Endothelial cell of umbilical vein (primary cell): ENCODE measurements around the gene MT1B.

ENCODE experiments used
- EZH2 ChIP-seq: IDR thresholded peaks from 2 replicates; pipeline ENCODE4 v1.6.1; 2012; ENCODE audit warnings: borderline replicate concordance, low read depth, mild to moderate bottlenecking, moderate library complexity, low read length, inconsistent platforms; ENCODE audit not compliant: severe bottlenecking
- FOS ChIP-seq: IDR thresholded peaks from 2 replicates; pipeline ENCODE4 v1.6.1; 2011; ENCODE audit warnings: mild to moderate bottlenecking, low read length, moderate library complexity, borderline replicate concordance; ENCODE audit not compliant: insufficient read depth
- GATA2 ChIP-seq: IDR thresholded peaks from 2 replicates; pipeline ENCODE4 v1.7.0; 2011; ENCODE audit warnings: low read depth, mild to moderate bottlenecking, moderate library complexity, mixed read lengths, low read length; ENCODE audit not compliant: insufficient read length, insufficient read depth
- JUN ChIP-seq: IDR thresholded peaks from 2 replicates; pipeline ENCODE4 v1.6.1; 2011; ENCODE audit warnings: borderline replicate concordance, low read depth; ENCODE audit not compliant: insufficient read length, insufficient read depth
- MYC ChIP-seq: IDR thresholded peaks from one replicate; pipeline ENCODE4 v1.6.1; 2011; ENCODE audit warnings: mild to moderate bottlenecking, low read depth, low read length
- POLR2A ChIP-seq: IDR thresholded peaks from 2 replicates; pipeline ENCODE4 v1.6.1; 2012; ENCODE audit warnings: low read depth, mild to moderate bottlenecking, control low read depth, low read length
- POLR2AphosphoS5 ChIP-seq: IDR thresholded peaks from 2 replicates; pipeline ENCODE4 v1.6.1; 2012; ENCODE audit warnings: low read depth, mild to moderate bottlenecking, control low read depth, low read length, moderate library complexity; ENCODE audit not compliant: insufficient read depth
- TF ChIP-seq, protein P1 (sequence below), 2 donors: IDR thresholded peaks; 1 replicate in 1 of 2; 2 replicates in 1 of 2; pipeline ENCODE4 v1.5.1; 2011; ENCODE audit warnings: low read length in 2 of 2, mild to moderate bottlenecking in 2 of 2, moderate library complexity in 2 of 2, control low read depth in 1 of 2, inconsistent platforms in 1 of 2, low read depth in 1 of 2; ENCODE audit not compliant: insufficient read depth in 1 of 2; ENCODE audit errors: extremely low read depth in 1 of 2
- TF ChIP-seq, protein P2 (sequence below): IDR thresholded peaks from 2 replicates; pipeline ENCODE4 v1.6.1; 2011; ENCODE audit not compliant: insufficient read depth, insufficient read length

DNA sequence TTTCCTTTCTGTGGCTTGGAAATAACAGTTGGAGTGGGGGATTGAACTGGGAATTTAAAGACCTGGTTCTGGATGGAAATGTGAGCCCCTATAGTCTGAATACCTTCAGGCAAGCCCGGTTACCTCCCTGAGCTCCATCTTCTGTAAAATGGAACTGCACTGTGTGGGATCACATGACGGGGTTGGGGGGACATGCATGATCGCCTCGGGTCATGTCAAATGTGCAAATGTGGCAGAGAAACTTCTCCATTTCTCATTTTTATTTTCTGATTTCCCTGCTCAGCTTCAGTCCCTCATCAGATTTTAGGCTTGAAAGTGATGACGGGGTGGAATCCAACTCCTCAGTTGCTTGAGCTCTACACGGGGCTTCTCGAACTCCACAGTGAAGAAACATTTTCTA lies 1.5 kb downstream of the MT1B start:
- TF ChIP-seq, protein P1, sequence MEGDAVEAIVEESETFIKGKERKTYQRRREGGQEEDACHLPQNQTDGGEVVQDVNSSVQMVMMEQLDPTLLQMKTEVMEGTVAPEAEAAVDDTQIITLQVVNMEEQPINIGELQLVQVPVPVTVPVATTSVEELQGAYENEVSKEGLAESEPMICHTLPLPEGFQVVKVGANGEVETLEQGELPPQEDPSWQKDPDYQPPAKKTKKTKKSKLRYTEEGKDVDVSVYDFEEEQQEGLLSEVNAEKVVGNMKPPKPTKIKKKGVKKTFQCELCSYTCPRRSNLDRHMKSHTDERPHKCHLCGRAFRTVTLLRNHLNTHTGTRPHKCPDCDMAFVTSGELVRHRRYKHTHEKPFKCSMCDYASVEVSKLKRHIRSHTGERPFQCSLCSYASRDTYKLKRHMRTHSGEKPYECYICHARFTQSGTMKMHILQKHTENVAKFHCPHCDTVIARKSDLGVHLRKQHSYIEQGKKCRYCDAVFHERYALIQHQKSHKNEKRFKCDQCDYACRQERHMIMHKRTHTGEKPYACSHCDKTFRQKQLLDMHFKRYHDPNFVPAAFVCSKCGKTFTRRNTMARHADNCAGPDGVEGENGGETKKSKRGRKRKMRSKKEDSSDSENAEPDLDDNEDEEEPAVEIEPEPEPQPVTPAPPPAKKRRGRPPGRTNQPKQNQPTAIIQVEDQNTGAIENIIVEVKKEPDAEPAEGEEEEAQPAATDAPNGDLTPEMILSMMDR (IDR thresholded peaks at IDR 0.05; ENCODE audit: extremely low read depth in 1 of 2, insufficient read depth in 1 of 2, low read depth in 1 of 2, low read length in 2 of 2): no peak
- TF ChIP-seq POLR2AphosphoS5 (no peak), JUN (no peak), POLR2A (no peak), EZH2 (no peak), FOS (no peak), MYC (no peak), GATA2 (no peak)
- TF ChIP-seq, protein P2, sequence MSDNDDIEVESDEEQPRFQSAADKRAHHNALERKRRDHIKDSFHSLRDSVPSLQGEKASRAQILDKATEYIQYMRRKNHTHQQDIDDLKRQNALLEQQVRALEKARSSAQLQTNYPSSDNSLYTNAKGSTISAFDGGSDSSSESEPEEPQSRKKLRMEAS: no peak
